ENCODE measurements around the gene NOMO2.
"Not testable (repeated sequence)": the region's sequence is repeated elsewhere in the genome, so short reads cannot be mapped to it uniquely, and the experiment has no call there.

DNA sequence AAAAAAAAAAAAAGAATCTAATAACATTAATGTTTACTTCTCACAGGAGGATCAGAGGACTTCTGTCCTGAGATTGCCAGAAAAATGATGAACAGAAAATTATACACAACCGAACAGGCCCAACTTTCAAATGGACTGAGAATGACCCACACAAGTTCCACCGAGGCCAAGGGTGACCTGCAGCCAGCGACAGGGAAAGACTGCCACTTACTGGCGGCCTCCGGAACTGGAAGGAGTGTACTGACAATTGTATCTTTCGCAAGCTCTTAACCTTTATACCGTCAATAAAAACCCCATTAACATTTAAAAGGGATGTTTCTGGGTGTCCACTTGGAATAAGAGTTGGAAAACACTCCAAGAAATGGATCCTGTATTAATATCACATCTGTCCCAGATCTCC is 63.5 kb downstream of the NOMO2 start:
- not testable (repeated sequence) for TF ChIP-seq TAF1 (IDR thresholded peaks at IDR 0.05; ENCODE audit: borderline replicate concordance, low read depth, low read length); JUNB (IDR thresholded peaks at IDR 0.05); NRF1 (conservative IDR thresholded peaks at IDR 0.05; ENCODE audit: low read depth, low read length); KDM1A (IDR thresholded peaks at IDR 0.05; ENCODE audit: borderline replicate concordance); CTCF (IDR thresholded peaks at IDR 0.05 in 2 of 3, conservative IDR thresholded peaks at IDR 0.05 in 1 of 3; ENCODE audit: control insufficient read depth in 2 of 3, extremely low read depth in 1 of 3, insufficient read depth in 1 of 3, low read depth in 3 of 3, low read length in 3 of 3); ZNF274 (IDR thresholded peaks at IDR 0.05; ENCODE audit: insufficient read depth, insufficient read length); POLR2A (IDR thresholded peaks at IDR 0.05; ENCODE audit: low read depth, low read length)
- TF ChIP-seq, protein P1, sequence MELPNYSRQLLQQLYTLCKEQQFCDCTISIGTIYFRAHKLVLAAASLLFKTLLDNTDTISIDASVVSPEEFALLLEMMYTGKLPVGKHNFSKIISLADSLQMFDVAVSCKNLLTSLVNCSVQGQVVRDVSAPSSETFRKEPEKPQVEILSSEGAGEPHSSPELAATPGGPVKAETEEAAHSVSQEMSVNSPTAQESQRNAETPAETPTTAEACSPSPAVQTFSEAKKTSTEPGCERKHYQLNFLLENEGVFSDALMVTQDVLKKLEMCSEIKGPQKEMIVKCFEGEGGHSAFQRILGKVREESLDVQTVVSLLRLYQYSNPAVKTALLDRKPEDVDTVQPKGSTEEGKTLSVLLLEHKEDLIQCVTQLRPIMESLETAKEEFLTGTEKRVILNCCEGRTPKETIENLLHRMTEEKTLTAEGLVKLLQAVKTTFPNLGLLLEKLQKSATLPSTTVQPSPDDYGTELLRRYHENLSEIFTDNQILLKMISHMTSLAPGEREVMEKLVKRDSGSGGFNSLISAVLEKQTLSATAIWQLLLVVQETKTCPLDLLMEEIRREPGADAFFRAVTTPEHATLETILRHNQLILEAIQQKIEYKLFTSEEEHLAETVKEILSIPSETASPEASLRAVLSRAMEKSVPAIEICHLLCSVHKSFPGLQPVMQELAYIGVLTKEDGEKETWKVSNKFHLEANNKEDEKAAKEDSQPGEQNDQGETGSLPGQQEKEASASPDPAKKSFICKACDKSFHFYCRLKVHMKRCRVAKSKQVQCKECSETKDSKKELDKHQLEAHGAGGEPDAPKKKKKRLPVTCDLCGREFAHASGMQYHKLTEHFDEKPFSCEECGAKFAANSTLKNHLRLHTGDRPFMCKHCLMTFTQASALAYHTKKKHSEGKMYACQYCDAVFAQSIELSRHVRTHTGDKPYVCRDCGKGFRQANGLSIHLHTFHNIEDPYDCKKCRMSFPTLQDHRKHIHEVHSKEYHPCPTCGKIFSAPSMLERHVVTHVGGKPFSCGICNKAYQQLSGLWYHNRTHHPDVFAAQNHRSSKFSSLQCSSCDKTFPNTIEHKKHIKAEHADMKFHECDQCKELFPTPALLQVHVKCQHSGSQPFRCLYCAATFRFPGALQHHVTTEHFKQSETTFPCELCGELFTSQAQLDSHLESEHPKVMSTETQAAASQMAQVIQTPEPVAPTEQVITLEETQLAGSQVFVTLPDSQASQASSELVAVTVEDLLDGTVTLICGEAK (IDR thresholded peaks at IDR 0.05; ENCODE audit: borderline replicate concordance) = not testable (repeated sequence)
- TF ChIP-seq, protein P2, sequence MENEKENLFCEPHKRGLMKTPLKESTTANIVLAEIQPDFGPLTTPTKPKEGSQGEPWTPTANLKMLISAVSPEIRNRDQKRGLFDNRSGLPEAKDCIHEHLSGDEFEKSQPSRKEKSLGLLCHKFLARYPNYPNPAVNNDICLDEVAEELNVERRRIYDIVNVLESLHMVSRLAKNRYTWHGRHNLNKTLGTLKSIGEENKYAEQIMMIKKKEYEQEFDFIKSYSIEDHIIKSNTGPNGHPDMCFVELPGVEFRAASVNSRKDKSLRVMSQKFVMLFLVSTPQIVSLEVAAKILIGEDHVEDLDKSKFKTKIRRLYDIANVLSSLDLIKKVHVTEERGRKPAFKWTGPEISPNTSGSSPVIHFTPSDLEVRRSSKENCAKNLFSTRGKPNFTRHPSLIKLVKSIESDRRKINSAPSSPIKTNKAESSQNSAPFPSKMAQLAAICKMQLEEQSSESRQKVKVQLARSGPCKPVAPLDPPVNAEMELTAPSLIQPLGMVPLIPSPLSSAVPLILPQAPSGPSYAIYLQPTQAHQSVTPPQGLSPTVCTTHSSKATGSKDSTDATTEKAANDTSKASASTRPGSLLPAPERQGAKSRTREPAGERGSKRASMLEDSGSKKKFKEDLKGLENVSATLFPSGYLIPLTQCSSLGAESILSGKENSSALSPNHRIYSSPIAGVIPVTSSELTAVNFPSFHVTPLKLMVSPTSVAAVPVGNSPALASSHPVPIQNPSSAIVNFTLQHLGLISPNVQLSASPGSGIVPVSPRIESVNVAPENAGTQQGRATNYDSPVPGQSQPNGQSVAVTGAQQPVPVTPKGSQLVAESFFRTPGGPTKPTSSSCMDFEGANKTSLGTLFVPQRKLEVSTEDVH (IDR thresholded peaks at IDR 0.05; ENCODE audit: low read depth, partially characterized antibody) = not testable (repeated sequence)

All from GM12878 (cell line).